T47D (cell line): ENCODE results near the gene YWHAQ.
"Not testable (repeated sequence)": the region's sequence is repeated elsewhere in the genome, so short reads cannot be mapped to it uniquely, and the experiment has no call there.

Experiments used
- DNase-seq, 2 experiments: peaks; one replicate each; pipeline versions ENCODE4 v3.0.0 to v3.0.0-alpha.2; 2011 to 2012; ENCODE audit warnings: low read depth in 1 of 2, low spot score in 1 of 2
- JUND ChIP-seq: IDR thresholded peaks from 2 replicates; pipeline ENCODE4 v1.6.1; 2012; ENCODE audit warnings: low read depth
- in situ Hi-C: cut with HindIII; loops from 2 replicates; pipeline ENCODE4 v1.10.0; 2016; ENCODE audit warnings: low sequenced_read_pairs, low pct_unique_long_range_greater_than_20kb

The YWHAQ gene

GRCh38 chr2:9638532-9638931 is 7.7 kb upstream of the YWHAQ start:
- DNase-seq: no peak
- in situ Hi-C loops: no loop called here
- no peak for TF ChIP-seq JUND

DNA sequence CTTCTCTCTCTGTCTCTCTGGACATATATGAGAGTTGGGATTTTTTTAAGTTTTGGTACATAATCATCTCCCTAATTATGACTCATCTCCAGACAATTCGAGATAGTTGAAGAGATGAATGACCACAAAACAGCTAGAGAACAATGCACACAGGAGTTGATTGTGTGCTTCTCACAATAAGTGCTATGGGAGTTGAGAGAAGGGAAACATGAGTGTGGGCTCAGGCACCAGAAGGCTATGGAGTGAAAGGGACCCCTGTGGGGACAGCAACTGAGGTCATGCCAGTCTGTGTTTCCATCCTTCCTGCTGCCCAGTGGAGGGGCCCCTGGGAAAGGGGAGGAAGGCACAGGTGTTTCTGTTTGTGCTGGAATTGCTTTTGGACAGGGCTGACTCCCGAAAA is 6.5 kb upstream of the YWHAQ start:
- no peak for TF ChIP-seq JUND
- DNase-seq: no peak
- in situ Hi-C loops: no loop called here

DNA sequence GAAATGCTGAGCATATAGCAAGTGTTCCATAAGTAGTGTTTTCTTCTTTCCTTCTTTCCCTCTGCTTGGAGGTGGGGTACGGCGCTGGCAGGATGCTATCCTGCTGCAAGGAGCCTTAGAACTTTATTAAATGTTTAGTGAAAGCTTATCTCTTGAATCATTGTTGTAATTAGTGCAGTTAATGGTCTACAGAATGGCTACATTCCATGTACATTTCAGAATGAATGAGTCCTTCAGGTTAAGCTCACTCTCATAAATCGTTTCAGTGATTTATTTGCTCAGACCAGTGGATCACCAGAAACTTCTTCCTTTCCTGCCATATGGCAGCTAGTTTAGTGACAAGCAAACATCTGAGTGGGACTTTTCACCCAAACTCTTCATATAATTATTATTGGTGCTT is 3.3 kb upstream of the YWHAQ start:
- in situ Hi-C loops: no loop called here
- DNase-seq: no peak
- TF ChIP-seq JUND: no peak

DNA sequence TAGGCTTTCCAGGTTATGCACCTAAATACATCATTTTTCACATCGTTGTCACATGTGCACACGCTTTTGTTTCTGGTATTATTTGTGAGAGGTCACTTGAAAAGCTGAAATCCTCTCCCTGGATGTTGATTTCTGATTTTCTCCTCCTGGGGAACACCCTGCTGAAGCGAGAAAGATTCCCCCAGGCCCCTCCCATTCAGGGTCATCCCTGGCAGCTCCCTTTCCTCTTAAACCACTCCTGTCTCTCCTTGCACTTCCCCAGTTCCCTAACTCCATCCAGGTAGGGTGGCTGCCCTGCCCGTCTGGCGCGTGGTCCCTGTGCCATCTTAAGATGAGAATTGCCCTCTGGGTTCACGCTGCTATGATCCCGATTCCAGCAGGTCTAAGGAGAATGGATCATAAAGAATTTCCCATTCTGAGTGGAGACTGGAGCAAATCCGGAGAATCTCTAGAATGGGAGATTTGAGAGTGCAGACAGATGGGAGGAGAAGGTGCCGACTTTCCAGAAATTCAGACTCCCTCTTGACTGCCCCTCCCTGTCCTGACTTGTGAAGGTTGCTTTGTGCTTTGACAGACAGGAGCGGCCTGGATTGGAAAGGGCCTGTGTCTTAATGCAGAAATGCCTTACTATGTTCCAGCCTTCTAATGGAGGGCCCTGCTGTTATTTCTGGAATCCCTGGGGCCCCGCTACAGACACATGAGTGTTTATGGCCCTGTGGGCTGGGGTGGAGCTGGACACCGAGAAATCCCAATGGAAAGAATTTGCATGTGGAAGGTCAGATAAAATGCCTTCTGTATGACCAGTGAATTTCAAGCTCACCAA is 1.3 kb upstream of the YWHAQ start:
- in situ Hi-C loops: no loop called here
- DNase-seq: no peak
- no peak for TF ChIP-seq JUND

DNA sequence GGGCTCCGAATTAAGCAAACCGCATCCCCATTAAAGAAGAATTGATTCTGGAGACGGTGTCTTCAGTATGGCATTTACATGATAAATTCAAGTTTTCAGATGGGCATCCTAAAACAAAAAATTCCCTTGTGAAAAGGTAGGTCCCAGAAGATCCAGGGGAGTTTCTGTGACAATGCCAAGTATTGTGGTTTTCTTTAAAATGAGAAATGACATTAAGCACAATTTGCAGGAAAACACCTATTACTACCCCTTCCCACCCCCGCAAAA is 689 bp upstream of the YWHAQ start:
- DNase-seq: no peak
- no peak for TF ChIP-seq JUND
- in situ Hi-C loops: no loop called here

DNA sequence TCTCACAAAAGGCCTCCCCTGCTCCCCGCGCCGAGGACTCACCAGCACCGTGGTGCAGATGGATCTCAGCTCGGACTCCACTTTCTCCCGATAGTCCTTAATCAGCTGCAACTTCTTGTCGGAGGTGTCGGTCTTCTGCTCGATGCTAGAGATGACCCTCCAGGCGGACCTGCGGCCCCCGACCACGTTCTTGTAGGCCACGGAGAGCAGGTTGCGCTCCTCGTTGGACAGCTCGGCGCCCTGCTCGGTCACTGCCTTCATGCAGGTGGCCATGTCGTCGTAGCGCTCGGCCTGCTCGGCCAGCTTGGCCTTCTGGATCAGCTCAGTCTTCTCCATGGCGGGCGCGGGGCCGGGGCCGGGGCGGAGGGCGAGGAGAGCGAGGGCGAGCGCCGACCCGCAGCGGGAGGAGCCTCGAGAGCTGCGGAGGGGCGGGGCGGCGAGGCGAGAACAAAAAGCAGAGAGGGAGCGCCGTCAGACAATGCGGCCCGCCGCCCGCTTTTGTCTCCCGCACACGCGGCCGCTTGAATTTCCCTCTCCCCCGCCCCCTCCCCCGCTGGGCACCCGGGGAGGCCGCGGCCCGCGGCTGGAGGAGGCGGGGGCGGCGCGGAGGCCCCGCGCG is 571 bp downstream of the YWHAQ start:
- in situ Hi-C loops: no loop called here
- peak; percentile 46 to 70 for DNase-seq
- no peak for TF ChIP-seq JUND

GRCh38 chr2:9629222-9630116 is 1.3 kb downstream of the YWHAQ start:
- in situ Hi-C loops: no loop called here
- TF ChIP-seq JUND: no peak
- no peak for DNase-seq

GRCh38 chr2:9627310-9627709 is 3.5 kb downstream of the YWHAQ start:
- in situ Hi-C loops: no loop called here
- DNase-seq: no peak
- no peak for TF ChIP-seq JUND

- TF ChIP-seq JUND: no peak
- DNase-seq: no peak
- in situ Hi-C loops: no loop called here
Measured at GRCh38 chr2:9623151-9623550, 7.6 kb downstream of the YWHAQ start.

DNA sequence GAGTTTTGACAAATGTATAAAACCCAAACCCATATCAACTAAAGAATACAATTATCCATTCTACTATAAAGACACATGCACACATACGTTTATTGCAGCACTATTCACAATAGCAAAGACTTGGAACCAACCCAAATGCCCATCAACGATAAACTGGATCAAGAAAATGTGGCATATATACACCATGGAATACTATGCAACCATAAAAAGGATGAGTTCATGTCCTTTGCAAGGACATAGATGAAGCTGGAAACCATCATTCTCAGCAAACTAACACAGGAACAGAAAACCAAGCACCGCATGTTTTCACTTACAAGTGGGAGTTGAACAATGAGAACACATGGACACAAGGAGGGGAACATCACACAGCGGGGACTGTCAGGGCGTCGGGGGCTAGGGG is 9.1 kb downstream of the YWHAQ start:
- DNase-seq, in situ Hi-C loops: not testable (repeated sequence)

DNA sequence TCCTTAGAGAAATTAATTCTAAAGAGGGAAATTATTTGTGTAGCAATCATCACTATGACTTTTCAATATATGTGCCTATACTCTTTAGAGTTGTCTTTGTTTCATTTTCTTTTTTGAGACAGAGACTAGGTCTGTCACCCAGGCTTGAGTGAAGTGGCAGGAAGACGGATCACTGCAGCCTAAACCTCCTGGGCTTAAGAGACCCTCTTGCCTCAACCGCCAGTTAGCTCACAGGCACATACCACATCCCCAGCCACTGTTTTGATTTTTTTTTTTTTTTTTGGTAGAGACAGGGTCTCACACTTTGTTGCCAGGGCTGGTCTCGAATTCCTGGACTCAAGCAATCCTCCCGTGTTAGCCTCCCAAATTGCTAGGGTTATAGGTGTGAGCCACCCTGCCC is 12.4 kb downstream of the YWHAQ start:
- TF ChIP-seq JUND: no peak
- in situ Hi-C loops: no loop called here
- DNase-seq: no peak

GRCh38 chr2:9617749-9618148 is 13.0 kb downstream of the YWHAQ start:
- TF ChIP-seq JUND: no peak
- no peak for DNase-seq
- in situ Hi-C loops: no loop called here

GRCh38 chr2:9617296-9617695 is 13.5 kb downstream of the YWHAQ start:
- in situ Hi-C loops: no loop called here
- DNase-seq: no peak
- no peak for TF ChIP-seq JUND
